Mucosa of rectum (tissue), 2 donors: ENCODE results near the gene ACADS.

Experiments
- H3K27ac ChIP-seq, 2 donors: one replicate each; pipeline ENCODE4 v1.7.0; 2013; ENCODE audit warnings: inconsistent platforms in 2 of 2, low read depth in 2 of 2, low read length in 2 of 2
- H3K27me3 ChIP-seq, 2 donors: one replicate each; pipeline ENCODE4 v1.7.0; 2013; ENCODE audit warnings: low read length in 2 of 2; ENCODE audit not compliant: control insufficient read depth in 2 of 2, insufficient read depth in 2 of 2
- H3K36me3 ChIP-seq, 2 donors: one replicate each; pipeline ENCODE4 v1.7.0; 2013; ENCODE audit warnings: low read length in 2 of 2; ENCODE audit not compliant: control insufficient read depth in 2 of 2, insufficient read depth in 2 of 2
- H3K4me1 ChIP-seq, 2 donors: one replicate each; pipeline ENCODE4 v1.7.0; 2013; ENCODE audit warnings: low read length in 2 of 2, mild to moderate bottlenecking in 1 of 2; ENCODE audit not compliant: control insufficient read depth in 2 of 2, insufficient read depth in 2 of 2
- H3K4me3 ChIP-seq, 2 donors: one replicate each; pipeline ENCODE4 v1.7.0; 2013; ENCODE audit warnings: low read length in 2 of 2
- H3K9ac ChIP-seq, 2 donors: one replicate each; pipeline ENCODE4 v1.7.0; 2013; ENCODE audit warnings: low read length in 2 of 2, low read depth in 1 of 2, mild to moderate bottlenecking in 1 of 2
- H3K9me3 ChIP-seq, 2 donors: one replicate each; pipeline ENCODE4 v1.7.0; 2013; ENCODE audit warnings: low read length in 2 of 2; ENCODE audit not compliant: control insufficient read depth in 2 of 2
- donor health status: healthy.
- donor health status: Normal muscosa, but diverticular disease.

The ACADS gene

DNA sequence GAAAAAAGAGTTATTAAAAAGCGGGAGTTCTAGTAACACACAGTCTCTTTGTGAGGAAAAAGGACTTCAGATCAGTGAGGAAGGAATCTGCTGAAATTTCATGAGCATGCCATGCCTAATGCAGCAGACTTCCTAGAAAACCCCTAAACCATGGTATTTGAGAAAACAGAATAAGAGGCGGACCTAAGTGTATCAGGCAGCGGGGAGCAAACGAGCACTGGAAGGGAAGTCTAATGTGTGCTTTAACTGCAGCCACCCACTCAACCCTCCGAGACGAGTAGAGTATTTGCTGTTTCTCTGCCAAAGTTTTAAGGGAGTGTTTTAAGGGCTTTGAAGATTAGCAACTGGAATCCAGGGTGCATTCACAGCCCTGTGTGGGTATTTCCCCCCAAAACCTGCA, 36.5 kb downstream of the ACADS start:
- Histone ChIP-seq H3K9me3 (no peaks in the 10 kb centered on the region), H3K4me1 (peaks cover 14 to 29% of the 10 kb centered on the region in 2 donors), H3K36me3 (peaks cover 47 to 59% of the 10 kb centered on the region in 2 donors), H3K9ac (no peak overlapping the region), H3K4me3 (no peak overlapping the region), H3K27me3 (no peaks in the 10 kb centered on the region), H3K27ac (peak overlapping the region in 1 of 2 donors; percentile 12)

DNA sequence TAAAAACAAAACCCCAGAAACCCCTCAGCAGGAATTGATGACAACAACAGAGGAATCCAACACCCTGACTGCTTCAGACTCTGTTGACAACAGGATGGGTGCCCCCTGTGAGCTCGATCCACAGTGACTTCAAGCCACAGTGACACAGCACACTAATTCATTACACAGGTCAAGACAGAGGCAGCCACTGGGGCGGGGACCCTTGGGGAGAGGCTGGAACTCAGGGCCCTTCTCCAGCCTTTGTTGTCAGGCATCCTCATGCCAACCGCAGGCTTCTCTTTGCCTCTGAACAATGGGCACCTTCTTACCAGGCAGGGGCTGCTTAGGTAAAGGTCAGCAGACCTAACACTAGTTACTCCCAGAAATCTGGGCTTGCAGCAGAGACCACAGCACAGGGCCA, 37.6 kb downstream of the ACADS start:
- Histone ChIP-seq H3K9ac (no peak overlapping the region), H3K27me3 (no peaks in the 10 kb centered on the region), H3K9me3 (no peaks in the 10 kb centered on the region), H3K27ac (no peak overlapping the region), H3K4me1 (peaks cover 18 to 26% of the 10 kb centered on the region in 2 donors), H3K4me3 (no peak overlapping the region), H3K36me3 (peaks cover 58 to 70% of the 10 kb centered on the region in 2 donors)

DNA sequence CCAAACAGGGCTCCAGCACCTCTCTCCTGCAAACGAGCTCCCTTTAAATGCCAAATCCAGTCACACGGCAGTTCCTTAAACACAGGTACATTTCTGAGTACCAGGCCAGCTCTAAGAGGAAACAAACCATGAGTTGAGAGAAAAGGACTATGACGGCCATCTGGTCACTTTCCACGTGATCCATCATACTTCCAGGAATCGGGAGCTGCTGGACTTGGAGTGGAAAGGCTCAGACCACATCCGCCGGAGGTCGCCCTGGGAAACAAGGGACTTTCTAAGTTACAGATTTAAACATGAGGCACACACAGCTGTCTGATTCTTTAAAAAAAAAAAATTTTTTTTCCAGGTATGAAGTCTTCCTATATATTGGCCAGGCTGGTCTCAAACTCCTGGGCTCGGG, 39.2 kb downstream of the ACADS start:
- Histone ChIP-seq H3K4me3 (no peak overlapping the region), H3K27me3 (no peaks in the 10 kb centered on the region), H3K4me1 (peaks cover 18 to 26% of the 10 kb centered on the region in 2 donors), H3K9me3 (no peaks in the 10 kb centered on the region), H3K9ac (peak overlapping the region in 1 of 2 donors; percentile 28), H3K27ac (peak overlapping the region in 1 of 2 donors; percentile 88), H3K36me3 (peaks cover 64 to 75% of the 10 kb centered on the region in 2 donors)

DNA sequence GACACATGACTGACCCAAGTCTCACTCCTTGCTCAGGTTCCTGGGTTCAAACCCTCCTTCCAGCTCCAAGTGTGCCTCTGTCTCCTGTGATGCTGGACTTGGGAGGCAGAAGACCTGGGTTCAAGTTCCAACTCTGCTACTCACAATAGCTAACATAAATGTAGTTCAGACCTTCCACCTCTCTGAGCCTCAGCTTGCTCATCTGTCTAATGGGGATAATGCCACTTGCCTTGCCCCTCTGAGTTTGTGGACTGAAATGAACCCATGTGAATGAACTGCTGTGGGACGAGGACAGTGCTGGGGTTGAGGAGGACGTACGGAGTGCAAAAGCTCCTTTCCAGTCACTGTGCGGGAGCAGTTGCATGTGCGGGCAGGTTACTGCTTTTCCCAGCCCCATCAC, 40.9 kb downstream of the ACADS start:
- Histone ChIP-seq H3K4me3 (no peak overlapping the region), H3K9ac (peak overlapping the region in 1 of 2 donors; percentile 28), H3K36me3 (peaks cover 55 to 67% of the 10 kb centered on the region in 2 donors), H3K27ac (peak overlapping the region; percentile 85 to 88), H3K9me3 (no peaks in the 10 kb centered on the region), H3K4me1 (peaks cover 18 to 26% of the 10 kb centered on the region in 2 donors), H3K27me3 (no peaks in the 10 kb centered on the region)

DNA sequence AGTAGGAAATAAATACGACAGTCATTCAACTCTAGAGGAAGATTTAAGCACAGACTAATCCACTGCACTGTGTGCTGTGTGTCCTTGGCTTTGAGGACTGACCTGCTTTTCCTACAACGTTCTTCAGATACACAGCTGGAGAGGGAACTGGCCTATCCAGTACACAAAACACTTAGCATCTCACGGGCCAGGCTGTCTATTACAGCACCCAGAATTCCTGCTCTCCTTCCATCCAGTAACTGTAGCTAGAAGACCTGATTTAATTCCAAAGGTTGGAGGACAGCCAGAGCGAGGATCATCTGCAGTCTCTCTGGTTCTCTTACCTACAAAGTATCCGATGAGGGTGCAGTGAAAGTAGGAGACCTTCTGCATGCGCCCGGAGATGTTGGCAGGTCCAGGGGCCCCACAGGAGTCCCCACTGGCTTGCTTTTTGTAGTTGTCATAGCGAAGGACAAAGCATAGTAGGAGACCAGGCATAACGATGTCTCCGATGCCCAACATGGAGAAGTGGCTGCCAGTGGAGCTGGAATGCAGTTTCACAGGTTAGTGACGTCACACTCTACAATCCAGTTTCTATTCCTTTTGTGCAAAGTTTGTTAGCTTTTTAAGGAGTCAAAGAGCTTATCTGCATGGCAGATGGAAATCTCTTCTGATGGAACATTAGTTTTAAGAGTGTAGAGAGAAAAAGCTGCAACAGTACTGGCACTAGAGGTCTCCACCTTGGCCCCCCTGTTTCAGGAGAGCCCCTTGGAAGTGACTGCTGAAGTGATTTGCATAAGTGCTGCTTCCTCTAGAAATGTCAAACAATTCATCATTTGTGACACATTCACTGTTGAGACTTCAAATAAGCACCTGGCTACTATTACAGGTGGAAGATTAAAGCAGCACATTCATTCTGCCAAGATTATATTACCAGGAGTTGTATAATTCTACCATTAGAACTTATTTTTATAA, 41.7 kb downstream of the ACADS start:
- Histone ChIP-seq H3K27ac (peak overlapping the region; percentile 85 to 88), H3K9ac (peak overlapping the region in 1 of 2 donors; percentile 28), H3K4me3 (no peak overlapping the region), H3K27me3 (no peaks in the 10 kb centered on the region), H3K9me3 (no peaks in the 10 kb centered on the region), H3K4me1 (peaks cover 18 to 26% of the 10 kb centered on the region in 2 donors), H3K36me3 (peaks cover 48 to 67% of the 10 kb centered on the region in 2 donors)

DNA sequence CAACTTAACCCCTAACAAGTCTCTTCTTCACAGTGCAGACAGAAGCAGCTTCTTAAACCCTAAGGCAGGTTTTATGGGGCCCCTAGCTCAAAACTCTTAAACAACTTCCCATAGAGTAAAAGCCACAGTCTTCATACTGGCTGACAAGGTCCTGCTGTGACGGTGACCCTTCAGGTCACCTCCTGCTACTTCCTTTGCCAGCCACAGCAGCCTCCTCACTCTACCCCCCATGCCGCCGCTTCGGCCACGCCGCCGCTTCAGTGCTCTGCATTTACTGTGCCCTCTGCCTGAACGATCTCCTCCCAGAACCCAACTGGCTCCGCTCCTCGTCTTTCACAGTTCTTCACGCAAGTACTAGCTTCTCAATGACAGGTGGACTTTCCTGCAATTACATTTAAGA, 45.5 kb downstream of the ACADS start:
- no peak overlapping the region for H3K9ac ChIP-seq
- no peak overlapping the region for H3K27ac ChIP-seq
- no peaks in the 10 kb centered on the region for H3K27me3 ChIP-seq
- H3K4me3 ChIP-seq, result no peak overlapping the region
- peaks cover 11 to 15% of the 10 kb centered on the region in 2 donors for H3K4me1 ChIP-seq
- H3K36me3 ChIP-seq, result peaks cover 36 to 59% of the 10 kb centered on the region in 2 donors
- H3K9me3 ChIP-seq, result no peaks in the 10 kb centered on the region

DNA sequence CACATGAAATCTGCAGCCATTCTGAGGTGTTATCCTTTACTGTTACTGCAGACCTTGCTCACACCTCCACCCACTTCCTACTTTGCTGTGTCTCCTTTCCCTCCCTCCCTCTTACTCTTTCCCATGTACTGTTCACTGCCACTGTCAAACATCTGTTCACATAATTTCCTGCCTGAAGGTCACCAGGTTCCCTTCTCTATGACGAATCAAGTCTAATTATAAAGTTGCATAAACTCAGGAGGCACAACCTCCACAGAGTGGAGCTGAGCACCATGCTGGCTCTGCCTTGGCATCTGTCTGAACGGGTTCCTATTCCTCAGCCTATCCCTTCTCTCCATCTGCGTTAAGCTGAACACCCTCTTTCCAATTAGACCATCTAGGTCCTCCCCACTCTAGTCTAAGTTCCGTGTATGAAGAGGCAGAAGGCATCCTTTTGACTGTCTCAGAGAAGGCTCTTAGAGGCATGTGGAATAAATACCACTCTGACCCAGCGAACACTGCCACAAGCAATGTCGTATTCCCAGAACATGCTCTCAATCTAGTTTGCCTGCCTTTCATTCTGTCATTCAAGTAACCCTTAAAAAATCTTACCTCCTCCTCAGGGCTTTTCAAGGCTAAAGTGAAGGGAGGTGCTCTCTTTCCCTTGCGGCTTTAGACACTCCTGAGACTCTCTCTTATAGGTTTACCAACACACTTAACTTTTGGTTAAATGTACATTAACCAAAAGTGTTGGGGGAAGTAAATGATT, 48.7 kb downstream of the ACADS start:
- Histone ChIP-seq H3K9me3 (no peaks in the 10 kb centered on the region), H3K27me3 (no peaks in the 10 kb centered on the region), H3K4me1 (no peaks in the 10 kb centered on the region), H3K9ac (no peak overlapping the region), H3K27ac (no peak overlapping the region), H3K36me3 (peaks cover 19 to 35% of the 10 kb centered on the region in 2 donors), H3K4me3 (no peak overlapping the region)

DNA sequence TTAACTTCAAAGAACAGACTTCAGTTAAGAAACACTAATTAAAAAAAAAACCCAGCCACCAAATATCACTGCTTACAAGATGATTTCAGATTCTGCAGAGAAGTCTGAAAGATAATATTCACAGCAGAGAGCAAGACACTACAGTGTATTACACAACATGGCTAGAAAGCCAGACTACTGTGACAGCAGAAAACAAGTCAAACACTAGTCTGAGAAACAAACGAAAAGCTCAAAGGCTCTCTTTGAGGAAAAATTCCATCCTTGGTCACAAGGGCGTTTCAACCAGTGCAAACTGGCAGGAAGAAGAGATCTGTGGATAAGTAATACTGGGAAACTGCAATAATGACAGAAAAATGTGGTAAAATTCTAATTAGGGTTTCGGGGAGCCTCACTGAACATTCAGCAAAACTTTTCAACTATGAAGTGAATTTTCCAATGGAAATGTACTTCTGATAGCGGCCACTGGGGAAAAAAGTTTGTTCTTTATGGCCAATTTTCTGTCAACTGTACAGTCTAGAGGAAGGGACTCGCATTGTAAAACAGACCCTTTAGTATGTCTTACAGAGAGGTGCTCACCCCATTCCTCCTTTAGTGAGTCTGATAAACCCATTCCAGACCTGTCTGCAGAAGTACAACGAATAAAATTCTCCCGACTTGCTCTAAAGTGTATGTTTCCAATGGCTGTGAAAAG, 50.4 kb downstream of the ACADS start:
- H3K4me1 ChIP-seq, result no peaks in the 10 kb centered on the region
- H3K36me3 ChIP-seq, result peaks cover 19 to 28% of the 10 kb centered on the region in 2 donors
- no peak overlapping the region for H3K4me3 ChIP-seq
- H3K9me3 ChIP-seq, result no peaks in the 10 kb centered on the region
- H3K27ac ChIP-seq, result no peak overlapping the region
- H3K27me3 ChIP-seq, result no peaks in the 10 kb centered on the region
- no peak overlapping the region for H3K9ac ChIP-seq

DNA sequence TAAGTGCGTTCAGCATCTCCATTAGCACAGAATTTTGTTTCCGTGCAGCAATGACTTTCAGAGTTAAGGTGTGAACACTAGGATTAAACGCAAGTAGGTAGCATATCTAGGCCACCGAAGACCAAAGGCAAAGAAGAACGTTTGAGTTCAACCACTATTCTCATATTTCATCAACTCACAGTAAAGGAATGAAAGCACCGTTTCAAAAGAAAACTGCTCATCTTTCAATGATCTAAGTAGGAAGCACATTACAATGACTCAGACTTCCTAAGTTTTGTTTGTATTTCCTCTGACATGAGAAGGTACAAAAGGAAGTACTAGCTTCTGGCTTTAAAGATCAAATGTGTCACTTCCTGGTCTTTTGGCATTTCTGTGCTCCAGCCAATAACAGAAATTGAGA, 57.6 kb downstream of the ACADS start:
- no peak overlapping the region for H3K4me3 ChIP-seq
- no peaks in the 10 kb centered on the region for H3K4me1 ChIP-seq
- H3K9ac ChIP-seq, result no peak overlapping the region
- peaks cover 17 to 20% of the 10 kb centered on the region in 2 donors for H3K36me3 ChIP-seq
- no peak overlapping the region for H3K27ac ChIP-seq
- no peaks in the 10 kb centered on the region for H3K27me3 ChIP-seq
- no peaks in the 10 kb centered on the region for H3K9me3 ChIP-seq
